GM10266 (cell line): ENCODE data around the gene WWTR1.

Source experiments
- DNase-seq: peaks from one replicate; pipeline ENCODE4 v3.0.0; 2012; ENCODE audit errors: extremely low spot score
- TF ChIP-seq, protein P1 (sequence below): IDR thresholded peaks from 2 replicates; pipeline ENCODE4 v1.5.1; 2012; ENCODE audit warnings: mild to moderate bottlenecking, low read depth; ENCODE audit not compliant: control insufficient read depth, insufficient read depth; ENCODE audit errors: missing control alignments

WWTR1 gene

DNA sequence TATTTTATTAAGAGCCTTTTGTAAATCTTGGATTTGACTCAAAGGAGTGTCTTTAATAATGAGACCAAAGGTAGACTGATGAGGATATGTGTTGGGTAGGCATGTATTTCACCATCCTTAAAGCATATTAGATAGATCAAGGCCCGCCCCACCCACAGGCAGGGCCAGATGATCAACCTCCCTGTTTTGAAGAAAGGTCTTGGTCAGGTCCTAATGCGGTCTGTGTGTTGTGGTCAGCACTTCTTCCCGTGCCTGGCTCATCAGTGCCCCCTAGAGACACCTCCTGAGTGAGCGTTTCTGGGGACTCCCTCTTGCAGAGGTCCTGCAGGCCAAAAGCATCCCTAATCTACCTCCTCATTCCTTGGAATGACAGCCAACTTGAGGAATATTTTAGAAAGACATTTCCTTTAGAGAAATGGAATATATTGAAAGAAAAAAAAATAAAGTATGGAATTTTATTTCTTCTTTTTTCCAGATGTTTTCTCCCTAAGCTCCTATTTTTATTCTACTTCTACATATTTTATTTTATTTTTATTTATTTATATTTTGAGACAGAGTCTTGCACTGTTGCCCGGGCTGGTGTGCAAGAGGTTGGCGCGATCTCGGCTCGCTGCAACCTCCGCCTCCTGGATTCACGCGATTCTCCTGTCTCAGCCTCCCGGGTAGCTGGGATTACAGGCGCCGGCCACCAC is 177.4 kb downstream of the WWTR1 start:
- TF ChIP-seq, protein P1, sequence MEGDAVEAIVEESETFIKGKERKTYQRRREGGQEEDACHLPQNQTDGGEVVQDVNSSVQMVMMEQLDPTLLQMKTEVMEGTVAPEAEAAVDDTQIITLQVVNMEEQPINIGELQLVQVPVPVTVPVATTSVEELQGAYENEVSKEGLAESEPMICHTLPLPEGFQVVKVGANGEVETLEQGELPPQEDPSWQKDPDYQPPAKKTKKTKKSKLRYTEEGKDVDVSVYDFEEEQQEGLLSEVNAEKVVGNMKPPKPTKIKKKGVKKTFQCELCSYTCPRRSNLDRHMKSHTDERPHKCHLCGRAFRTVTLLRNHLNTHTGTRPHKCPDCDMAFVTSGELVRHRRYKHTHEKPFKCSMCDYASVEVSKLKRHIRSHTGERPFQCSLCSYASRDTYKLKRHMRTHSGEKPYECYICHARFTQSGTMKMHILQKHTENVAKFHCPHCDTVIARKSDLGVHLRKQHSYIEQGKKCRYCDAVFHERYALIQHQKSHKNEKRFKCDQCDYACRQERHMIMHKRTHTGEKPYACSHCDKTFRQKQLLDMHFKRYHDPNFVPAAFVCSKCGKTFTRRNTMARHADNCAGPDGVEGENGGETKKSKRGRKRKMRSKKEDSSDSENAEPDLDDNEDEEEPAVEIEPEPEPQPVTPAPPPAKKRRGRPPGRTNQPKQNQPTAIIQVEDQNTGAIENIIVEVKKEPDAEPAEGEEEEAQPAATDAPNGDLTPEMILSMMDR = peak; percentile 86
- DNase-seq = peak; percentile 72

- no peak for DNase-seq
- TF ChIP-seq, protein P1 = no peak
Observed at GRCh38 chr3:149479621-149480325, 178.1 kb downstream of the WWTR1 start.

DNA sequence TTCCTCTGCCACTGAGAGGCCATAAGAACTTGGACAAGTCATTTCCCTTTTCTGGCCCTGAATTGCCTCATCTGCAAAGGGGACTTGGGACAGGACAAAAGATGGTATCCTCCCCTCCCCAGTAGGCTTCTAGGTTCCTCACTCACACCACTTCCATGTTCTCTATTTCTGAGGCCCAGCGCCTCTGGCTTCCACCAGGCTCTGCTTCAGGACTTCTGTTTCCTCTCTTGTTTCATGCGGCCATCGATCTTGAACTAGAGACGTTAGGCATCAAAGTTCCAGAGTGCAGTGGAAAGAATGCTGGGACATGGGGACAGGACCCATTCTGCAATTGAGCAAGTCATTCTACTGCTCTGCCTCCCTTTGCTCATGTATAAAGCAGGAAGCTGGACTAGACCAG is 181.6 kb downstream of the WWTR1 start:
- TF ChIP-seq, protein P1 = no peak
- no peak for DNase-seq

DNA sequence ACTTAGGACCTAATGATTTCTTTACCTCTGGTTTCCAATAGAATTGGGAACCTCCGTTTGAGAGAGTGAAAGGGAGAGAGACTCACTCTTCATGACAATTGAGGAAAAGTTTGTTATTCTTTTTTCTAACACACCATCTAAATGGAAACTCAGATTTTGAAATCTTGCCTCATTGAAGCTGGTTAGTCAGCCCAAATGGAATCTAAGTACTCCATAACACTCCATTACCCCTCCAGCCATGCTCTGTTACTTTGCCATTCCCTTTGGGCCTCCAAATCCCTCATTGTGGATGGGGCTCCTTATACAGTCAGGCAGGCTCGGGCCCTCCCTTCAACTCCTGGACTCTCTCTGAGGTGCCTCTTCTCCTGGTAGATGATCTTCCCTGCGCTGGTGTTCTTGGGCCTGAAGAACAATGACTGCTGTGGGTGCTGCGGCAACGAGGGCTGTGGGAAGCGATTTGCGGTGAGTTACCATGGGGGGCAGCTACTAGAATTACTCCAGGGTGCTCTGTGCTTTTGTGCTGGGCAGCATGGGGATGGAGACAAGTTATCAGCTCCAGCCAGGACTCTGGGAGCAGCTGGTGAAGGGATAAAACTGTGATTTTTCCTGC is 182.3 kb downstream of the WWTR1 start:
- no peak for DNase-seq

GRCh38 chr3:149474250-149474817 is 183.5 kb downstream of the WWTR1 start, which contains the start of gene TM4SF4:
Gene TM4SF4 (plus strand): TSS chr3:149474697. CDS start chr3:149474878, 181 bp downstream.
- TF ChIP-seq, protein P1 = no peak
- no peak for DNase-seq

More for the DNA sequence above, 182.3 kb downstream of the WWTR1 start:
- TF ChIP-seq, protein P1 = no peak

GRCh38 chr3:149473357-149474249 is 184.2 kb downstream of the WWTR1 start:
- DNase-seq = no peak
- TF ChIP-seq, protein P1 = no peak
